Right atrium auricular region (tissue), 2 donors: ENCODE results near the gene TMEM109. TPM values are rescaled to one million over a fixed set of nuclear protein-coding genes. Genes with fewer than 3 reads are reported as not detected.

Experiments
- DNase-seq: peaks from one replicate; pipeline ENCODE4 v3.0.0-alpha.2; 2019; ENCODE audit warnings: low spot score
- H3K27ac ChIP-seq, 2 donors: fragments of 200-600 bp; sonication (generic); 1 replicate in 1 of 2; 2 replicates in 1 of 2; pipeline ENCODE4 v1.5.1; 2016 to 2019
- H3K27me3 ChIP-seq, 2 donors: fragments of 200-600 bp; sonication (generic); one replicate each; pipeline versions ENCODE4 v1.5.1 to v1.6.0; 2017 to 2019
- H3K36me3 ChIP-seq: fragments of 200-600 bp; sonication (generic); one replicate; pipeline ENCODE4 v1.5.1; 2016
- H3K4me1 ChIP-seq, 2 donors: fragments of 200-600 bp; sonication (generic); one replicate each; pipeline versions ENCODE4 v1.5.1 to v1.6.0; 2017 to 2019
- H3K4me3 ChIP-seq, 2 donors: fragments of 200-600 bp; sonication (generic); 1 replicate in 1 of 2; 2 replicates in 1 of 2; pipeline ENCODE4 v1.5.1; 2017 to 2019; ENCODE audit warnings: mild to moderate bottlenecking in 1 of 2, moderate library complexity in 1 of 2
- H3K9me3 ChIP-seq, 2 donors: fragments of 200-600 bp; sonication (generic); one replicate each; pipeline ENCODE4 v1.5.1; 2019
- CTCF ChIP-seq, 2 donors: fragments of 200-600 bp; sonication (generic); IDR thresholded peaks; one replicate each; pipeline ENCODE4 v1.5.1; 2019; ENCODE audit warnings: antibody characterized with exemption in 2 of 2
- total RNA-seq, 2 donors: library from RNA; depleted of rRNA; stranded (reverse); fragments of >200 nt; gene quantifications; one replicate each; pipeline ENCODE4 v1.1.0, GENCODE V29; 2016

TMEM109 gene
- total RNA-seq, 2 donors from 2014 or later: 119 to 124 TPM

DNA sequence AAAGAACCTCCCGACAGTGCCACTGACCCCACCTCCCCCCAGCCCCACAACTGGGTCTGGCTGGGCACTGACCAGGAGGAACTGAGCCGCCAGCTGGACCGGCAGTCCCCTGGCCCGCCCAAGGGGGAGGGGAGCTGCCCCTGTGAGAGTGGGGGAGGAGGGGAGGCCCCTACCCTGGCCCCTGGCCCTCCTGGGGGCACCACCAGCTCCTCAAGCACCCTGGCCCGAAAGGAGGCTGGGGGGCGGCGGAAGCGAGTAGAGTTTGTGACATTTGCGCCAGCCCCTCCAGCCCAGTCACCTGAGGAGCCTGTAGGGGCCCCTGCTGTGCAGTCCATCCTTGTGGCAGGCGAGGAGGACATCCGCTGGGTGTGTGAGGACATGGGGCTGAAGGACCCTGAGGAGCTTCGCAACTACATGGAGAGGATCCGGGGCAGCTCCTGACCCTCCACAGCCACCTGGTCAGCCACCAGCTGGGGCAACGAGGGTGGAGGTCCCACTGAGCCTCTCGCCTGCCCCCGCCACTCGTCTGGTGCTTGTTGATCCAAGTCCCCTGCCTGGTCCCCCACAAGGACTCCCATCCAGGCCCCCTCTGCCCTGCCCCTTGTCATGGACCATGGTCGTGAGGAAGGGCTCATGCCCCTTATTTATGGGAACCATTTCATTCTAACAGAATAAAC lies 22.6 kb downstream of the TMEM109 start:
- no peak for DNase-seq
- no peaks in the 10 kb centered on the region for H3K27me3 ChIP-seq
- H3K4me3 ChIP-seq: no peak overlapping the region
- H3K9me3 ChIP-seq: no peaks in the 10 kb centered on the region
- peaks cover 0 to 9% of the 10 kb centered on the region in 2 donors for H3K4me1 ChIP-seq
- H3K27ac ChIP-seq: peak overlapping the region in 1 of 2 donors; percentile 42
- no peak for TF ChIP-seq CTCF (IDR thresholded peaks at IDR 0.05)
- H3K36me3 ChIP-seq: peaks cover 4% of the 10 kb centered on the region

DNA sequence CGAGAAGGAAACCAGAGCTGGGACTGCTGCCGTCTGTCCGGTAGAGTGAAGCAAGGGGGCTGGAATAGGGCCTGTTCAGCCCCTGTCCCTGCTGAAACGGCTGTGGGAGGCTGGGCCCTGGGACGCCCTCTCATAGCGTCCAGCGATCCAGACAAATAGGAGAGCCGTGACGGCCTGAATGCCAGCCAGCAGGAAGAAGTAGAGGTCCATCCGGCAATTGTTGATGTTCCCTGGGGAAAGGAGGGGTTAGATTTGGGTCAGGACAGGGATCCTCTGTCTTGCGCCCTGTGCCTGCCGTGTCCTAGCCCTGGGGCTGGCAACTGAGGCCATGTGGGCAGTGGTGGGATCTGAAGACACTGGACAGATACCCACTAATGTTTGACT lies 23.2 kb downstream of the TMEM109 start:
- Histone ChIP-seq H3K27me3 (no peaks in the 10 kb centered on the region), H3K4me3 (no peak overlapping the region), H3K9me3 (no peaks in the 10 kb centered on the region), H3K4me1 (peaks cover 0 to 9% of the 10 kb centered on the region in 2 donors), H3K27ac (peak overlapping the region in 1 of 2 donors; percentile 42), H3K36me3 (peaks cover 4% of the 10 kb centered on the region)
- no peak for DNase-seq
- TF ChIP-seq CTCF (IDR thresholded peaks at IDR 0.05): no peak

DNA sequence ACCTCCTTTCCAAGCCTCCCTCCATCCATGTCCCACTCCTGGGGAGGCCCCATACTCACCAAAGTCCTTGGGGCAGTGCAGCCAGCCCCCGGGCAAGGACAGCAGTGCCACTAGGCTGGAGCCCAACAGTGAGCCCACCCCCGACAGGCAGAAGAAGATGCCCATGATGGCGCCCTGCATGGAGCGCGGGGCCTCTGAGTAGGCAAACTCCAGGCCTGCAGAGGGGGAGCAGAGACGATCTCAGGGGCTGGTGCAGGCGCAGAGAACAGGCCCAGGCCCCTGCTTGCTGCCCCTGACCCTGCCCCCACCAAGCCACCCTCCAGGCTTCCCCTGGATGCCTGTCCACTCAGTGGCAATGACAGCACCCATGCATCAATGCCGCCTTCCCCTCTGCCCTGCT lies 23.9 kb downstream of the TMEM109 start:
- Histone ChIP-seq H3K4me3 (no peak overlapping the region), H3K4me1 (peaks cover 0 to 9% of the 10 kb centered on the region in 2 donors), H3K9me3 (no peaks in the 10 kb centered on the region), H3K27me3 (no peaks in the 10 kb centered on the region), H3K36me3 (peaks cover 8% of the 10 kb centered on the region), H3K27ac (no peak overlapping the region)
- no peak for TF ChIP-seq CTCF (IDR thresholded peaks at IDR 0.05)
- no peak for DNase-seq

- Histone ChIP-seq H3K36me3 (peaks cover 8% of the 10 kb centered on the region), H3K9me3 (no peaks in the 10 kb centered on the region), H3K4me3 (no peak overlapping the region), H3K27me3 (no peaks in the 10 kb centered on the region), H3K27ac (no peak overlapping the region), H3K4me1 (peaks cover 0 to 9% of the 10 kb centered on the region in 2 donors)
- no peak for TF ChIP-seq CTCF (IDR thresholded peaks at IDR 0.05)
- no peak for DNase-seq
Measured at GRCh38 chr11:60938500-60938899, 24.5 kb downstream of the TMEM109 start.

- TF ChIP-seq CTCF (IDR thresholded peaks at IDR 0.05): no peak
- H3K4me3 ChIP-seq: no peak overlapping the region
- peaks cover 8% of the 10 kb centered on the region for H3K36me3 ChIP-seq
- H3K27me3 ChIP-seq: no peaks in the 10 kb centered on the region
- H3K9me3 ChIP-seq: no peaks in the 10 kb centered on the region
- DNase-seq: no peak
- H3K27ac ChIP-seq: no peak overlapping the region
- peaks cover 0 to 9% of the 10 kb centered on the region in 2 donors for H3K4me1 ChIP-seq
Measured at GRCh38 chr11:60939301-60939700, 25.3 kb downstream of the TMEM109 start.

- H3K27ac ChIP-seq: no peak overlapping the region
- TF ChIP-seq CTCF (IDR thresholded peaks at IDR 0.05): no peak
- no peak overlapping the region for H3K4me3 ChIP-seq
- no peak for DNase-seq
- no peaks in the 10 kb centered on the region for H3K27me3 ChIP-seq
- H3K9me3 ChIP-seq: no peaks in the 10 kb centered on the region
- peaks cover 8% of the 10 kb centered on the region for H3K36me3 ChIP-seq
- H3K4me1 ChIP-seq: peaks cover 0 to 9% of the 10 kb centered on the region in 2 donors
Measured at GRCh38 chr11:60939855-60940254, 25.9 kb downstream of the TMEM109 start.
